Activated T-cell treated with anti-CD3 and anti-CD28 coated beads for 48 hours (primary cell): ENCODE data around the gene ZDHHC18.

Source experiments
- DNase-seq: peaks from one replicate; pipeline ENCODE4 v3.0.0-alpha.2; 2020; ENCODE audit warnings: low read depth

Gene ZDHHC18

GRCh38 chr1:26900815-26901511, 74.5 kb downstream of the ZDHHC18 start:
- no peak for DNase-seq
